ENCODE measurements around the gene VILL.

DNA sequence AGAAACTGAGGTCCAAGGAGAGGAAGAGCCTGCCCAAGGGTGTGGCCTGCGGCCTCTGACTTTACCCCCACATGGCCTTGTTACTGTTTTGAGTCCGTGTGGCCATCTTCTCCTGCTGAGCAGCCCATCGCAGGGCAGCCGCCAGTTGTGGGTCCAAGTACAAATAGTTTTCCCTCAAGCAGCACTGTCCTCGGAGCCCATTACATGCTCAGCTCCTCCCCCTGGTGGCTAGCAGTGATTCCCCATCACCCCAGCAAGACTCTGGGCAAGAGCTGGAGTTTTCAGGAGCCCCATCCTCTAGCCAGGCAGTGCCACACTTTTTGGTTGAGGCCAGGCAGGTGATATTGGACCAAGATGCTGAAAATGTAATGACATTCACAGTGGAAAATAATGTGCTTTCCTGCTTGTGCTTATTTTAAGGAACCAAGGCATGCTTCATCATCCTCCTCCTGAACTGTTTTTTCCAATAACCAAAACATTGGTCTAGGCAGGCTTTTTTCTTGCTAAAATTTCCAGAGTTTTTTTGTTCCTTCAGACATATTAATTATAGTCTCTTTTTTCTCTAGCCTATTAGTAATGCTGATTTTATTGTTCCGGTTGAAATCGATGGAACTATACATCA is 23.2 kb upstream of the VILL start:
- peak; percentile 25 to 81 (median 73) for TF ChIP-seq CTCF (IDR thresholded peaks at IDR 0.05 in 8 of 11, conservative IDR thresholded peaks at IDR 0.05 in 3 of 11)
- no peak for TF ChIP-seq POLR2A (IDR thresholded peaks at IDR 0.05)
